Keratinocyte (primary cell): Measurements from ENCODE around the gene HLA-DMA. TPM values are rescaled to one million over a fixed set of nuclear protein-coding genes. Genes with fewer than 3 reads are reported as not detected.
A peak's percentile ranks its signal among the peaks of the same experiment; 100 is the strongest.

Experiments
- DNase-seq: peaks from one replicate; pipeline ENCODE4 v3.0.0-alpha.2; 2011; ENCODE audit warnings: low read depth, missing footprints, low spot score
- FAIRE-seq: peaks from 2 replicates; lab custom pipeline; 2011; peaks lifted over from hg19 to GRCh38; lab: Jason Lieb, UNC
- H2AFZ ChIP-seq: 2 replicates; pipeline ENCODE4 v1.6.0; 2012; ENCODE audit warnings: low read length, control low read depth, inconsistent platforms; ENCODE audit not compliant: control insufficient read depth
- H3K27ac ChIP-seq: 2 replicates; pipeline ENCODE4 v1.5.1; 2011; ENCODE audit warnings: low read length; ENCODE audit not compliant: control insufficient read depth, insufficient read depth
- H3K27me3 ChIP-seq: 3 replicates; pipeline ENCODE4 v1.6.0; 2011; ENCODE audit warnings: low read length; ENCODE audit not compliant: control insufficient read depth, insufficient read depth; ENCODE audit errors: extremely low read depth
- H3K36me3 ChIP-seq, 2 experiments: 2 replicates in 1 of 2; 3 replicates in 1 of 2; pipeline ENCODE4 v1.5.1; 2011; ENCODE audit warnings: low read length in 2 of 2, mild to moderate bottlenecking in 1 of 2; ENCODE audit not compliant: control insufficient read depth in 2 of 2, insufficient read depth in 2 of 2; ENCODE audit errors: extremely low read depth in 1 of 2
- H3K4me1 ChIP-seq: 3 replicates; pipeline ENCODE4 v1.5.1; 2011; ENCODE audit warnings: low read length; ENCODE audit not compliant: control insufficient read depth, insufficient read depth; ENCODE audit errors: extremely low read depth
- H3K4me2 ChIP-seq: 3 replicates; pipeline ENCODE4 v1.6.0; 2011; ENCODE audit warnings: low read depth, low read length; ENCODE audit not compliant: control insufficient read depth, insufficient read depth; ENCODE audit errors: extremely low read depth
- H3K4me3 ChIP-seq, 3 experiments: fragments of 200-600 bp in 1 of 3; sonication (generic) in 1 of 3; 2 replicates in 2 of 3; 3 replicates in 1 of 3; pipeline ENCODE4 v1.5.1; 2011 to 2016; ENCODE audit warnings: low read length in 3 of 3, mild to moderate bottlenecking in 3 of 3, control low read depth in 2 of 3, inconsistent platforms in 1 of 3, low read depth in 1 of 3, mixed read lengths in 1 of 3, mixed run types in 1 of 3, moderate library complexity in 1 of 3; ENCODE audit not compliant: control insufficient read depth in 2 of 3, insufficient read depth in 2 of 3; ENCODE audit errors: extremely low read depth in 1 of 3
- H3K79me2 ChIP-seq: 2 replicates; pipeline ENCODE4 v1.6.0; 2012; ENCODE audit warnings: low read length; ENCODE audit not compliant: control insufficient read depth, insufficient read depth
- H3K9ac ChIP-seq: 3 replicates; pipeline ENCODE4 v1.6.0; 2011; ENCODE audit warnings: low read length; ENCODE audit not compliant: control insufficient read depth, insufficient read depth; ENCODE audit errors: extremely low read depth
- H3K9me1 ChIP-seq: 3 replicates; pipeline ENCODE4 v1.6.0; 2011; ENCODE audit warnings: low read length; ENCODE audit not compliant: control insufficient read depth, insufficient read depth; ENCODE audit errors: extremely low read depth
- H3K9me3 ChIP-seq: 2 replicates; pipeline ENCODE4 v1.5.1; 2012; ENCODE audit warnings: low read depth, low read length; ENCODE audit not compliant: control insufficient read depth
- H4K20me1 ChIP-seq: 3 replicates; pipeline ENCODE4 v1.6.0; 2011; ENCODE audit warnings: low read length; ENCODE audit not compliant: control insufficient read depth, insufficient read depth; ENCODE audit errors: extremely low read depth
- CTCF ChIP-seq, 3 experiments: IDR thresholded peaks in 1 of 3; conservative IDR thresholded peaks in 1 of 3; optimal IDR thresholded peaks in 1 of 3; 2 replicates in 2 of 3; 3 replicates in 1 of 3; pipeline versions ENCODE3 to v1.5.1; 2011; ENCODE audit warnings: low read length in 3 of 3, mild to moderate bottlenecking in 3 of 3, moderate library complexity in 2 of 3, control low read depth in 1 of 3, inconsistent platforms in 1 of 3; ENCODE audit not compliant: insufficient read depth in 2 of 3; ENCODE audit errors: extremely low read depth in 1 of 3
- EZH2 ChIP-seq: IDR thresholded peaks from one replicate; pipeline ENCODE4 v1.6.1; 2012; ENCODE audit warnings: inconsistent platforms, mild to moderate bottlenecking, low read length, moderate library complexity
- dilution Hi-C: fragments of 300-500 bp; cut with MboI; formaldehyde crosslinking; loops from one replicate; pipeline ENCODE4 v1.7.0; 2020; ENCODE audit warnings: low sequenced_read_pairs; ENCODE audit not compliant: extremely low pct_ligation_motif_present
- polyA plus RNA-seq, 5 experiments: library from polyadenylated mRNA; depleted of rRNA in 3 of 5; stranded (reverse) in 3 of 5; stranded (forward) in 1 of 5; unstranded in 1 of 5; fragments of >200 nt; gene quantifications; 1 replicate in 1 of 5; 2 replicates in 3 of 5; 3 replicates in 1 of 5; pipeline versions ENCODE4 v1.2.1 to v1.2.3, GENCODE V29; 2011 to 2012; ENCODE audit warnings: missing spikeins in 2 of 5, low read depth in 1 of 5, low replicate concordance in 1 of 5

Gene HLA-DMA
- polyA plus RNA-seq, 1 donor (not counting 4 experiments of a cell fraction or from before 2014, with no cell fraction given), result 2.6 TPM

- Histone ChIP-seq H3K4me1 (peaks cover 8% of the 10 kb centered on the region), H3K9me3 (no peaks in the 10 kb centered on the region), H3K36me3 (peaks cover 12 to 20% of the 10 kb centered on the region in 2 experiments), H3K4me3 (peak overlapping the region; percentile 58 to 87 (median 74)), H3K4me2 (peak overlapping the region; percentile 74), H3K27ac (peak overlapping the region; percentile 100), H3K9me1 (no peaks in the 10 kb centered on the region), H3K79me2 (peaks cover 31% of the 10 kb centered on the region), H3K27me3 (no peaks in the 10 kb centered on the region), H4K20me1 (peaks cover 18% of the 10 kb centered on the region), H3K9ac (peak overlapping the region; percentile 100), H2AFZ (no peak overlapping the region)
- FAIRE-seq (no peak), DNase-seq (no peak)
- dilution Hi-C loops, result no loop called here
- no peak for TF ChIP-seq EZH2
- peak in 2 of 3 experiments; percentile 12 to 36 for TF ChIP-seq CTCF (optimal IDR thresholded peaks at IDR 0.05 in 1 of 3, IDR thresholded peaks at IDR 0.05 in 1 of 3, conservative IDR thresholded peaks at IDR 0.05 in 1 of 3; ENCODE audit: extremely low read depth in 1 of 3, insufficient read depth in 2 of 3, low read length in 3 of 3)
These were observed 16.2 kb upstream of the HLA-DMA start for GRCh38 chr6:32968867-32969684.

GRCh38 chr6:32968093-32968866, 15.4 kb upstream of the HLA-DMA start, which contains the start of gene BRD2:
Gene BRD2, plus strand, starts transcription at chr6:32968594. Its CDS starts 4,305 bp downstream, at chr6:32972899.
- Histone ChIP-seq H2AFZ (peak within 1 kb of the TSS; percentile 88), H3K9ac (peak within 1 kb of the TSS; percentile 100), H3K79me2 (peaks cover 23% of the 10 kb centered on the region), H4K20me1 (peaks cover 10% of the 10 kb centered on the region), H3K36me3 (peaks cover 9 to 12% of the 10 kb centered on the region in 2 experiments), H3K27ac (peak within 1 kb of the TSS; percentile 100), H3K9me1 (no peaks in the 10 kb centered on the region), H3K9me3 (no peaks in the 10 kb centered on the region), H3K4me3 (peak within 1 kb of the TSS; percentile 58 to 87 (median 74)), H3K4me2 (peak within 1 kb of the TSS; percentile 92), H3K27me3 (no peaks in the 10 kb centered on the region), H3K4me1 (peaks cover 8% of the 10 kb centered on the region)
- dilution Hi-C loops, result no loop called here
- FAIRE-seq (no peak), DNase-seq (no peak)
- TF ChIP-seq CTCF (optimal IDR thresholded peaks at IDR 0.05 in 1 of 3, IDR thresholded peaks at IDR 0.05 in 1 of 3, conservative IDR thresholded peaks at IDR 0.05 in 1 of 3; ENCODE audit: extremely low read depth in 1 of 3, insufficient read depth in 2 of 3, low read length in 3 of 3) (no peak), EZH2 (no peak)
